Activated naive CD4-positive, alpha-beta T cell treated with anti-CD3 and anti-CD28 coated beads, Interleukin-2, amount 50 U/mL, for 16 hours (primary cell): ENCODE data around the gene SUB1.

Experiments used
- DNase-seq: peaks from one replicate; pipeline ENCODE4 v3.0.0-alpha.2; 2020

The SUB1 gene

GRCh38 chr5:32646061-32646969, 61.0 kb downstream of the SUB1 start:
- no peak for DNase-seq

GRCh38 chr5:32651088-32651487, 65.7 kb downstream of the SUB1 start:
- DNase-seq, result no peak

- DNase-seq, result no peak
Measured at GRCh38 chr5:32651638-32652037, 66.3 kb downstream of the SUB1 start.
